Ishikawa (cell line): ENCODE measurements around the gene MYL12B.
A peak's percentile ranks its signal among the peaks of the same experiment; 100 is the strongest.

Experiments used
- CEBPB ChIP-seq: IDR thresholded peaks from 2 replicates; pipeline ENCODE4 v1.6.1; 2012
- CREB1 ChIP-seq: IDR thresholded peaks from 2 replicates; pipeline ENCODE4 v1.6.1; 2012; ENCODE audit warnings: low read depth
- EGR1 ChIP-seq: IDR thresholded peaks from 2 replicates; pipeline ENCODE4 v1.6.1; 2012
- EP300 ChIP-seq: IDR thresholded peaks from 2 replicates; pipeline ENCODE4 v1.6.1; 2012; ENCODE audit warnings: borderline replicate concordance
- FOXM1 ChIP-seq: IDR thresholded peaks from 2 replicates; pipeline ENCODE4 v1.6.1; 2012; ENCODE audit warnings: low read depth, borderline replicate concordance
- MAX ChIP-seq: IDR thresholded peaks from 2 replicates; pipeline ENCODE4 v1.6.1; 2012
- NFIC ChIP-seq: IDR thresholded peaks from 2 replicates; pipeline ENCODE4 v1.6.1; 2012
- RAD21 ChIP-seq: IDR thresholded peaks from 2 replicates; pipeline ENCODE4 v1.6.1; 2012; ENCODE audit warnings: low read depth
- TAF1 ChIP-seq: IDR thresholded peaks from 2 replicates; pipeline ENCODE4 v1.6.1; 2012; ENCODE audit warnings: low read depth, mild to moderate bottlenecking
- TCF12 ChIP-seq: IDR thresholded peaks from 2 replicates; pipeline ENCODE4 v1.6.1; 2012; ENCODE audit warnings: low read depth
- TEAD4 ChIP-seq: IDR thresholded peaks from 2 replicates; pipeline ENCODE4 v1.6.1; 2012
- USF1 ChIP-seq: IDR thresholded peaks from 2 replicates; pipeline ENCODE4 v1.6.1; 2012
- YY1 ChIP-seq: IDR thresholded peaks from 2 replicates; pipeline ENCODE4 v1.6.1; 2012; ENCODE audit warnings: low read depth
- ZBTB7A ChIP-seq: IDR thresholded peaks from 2 replicates; pipeline ENCODE4 v1.6.1; 2012; ENCODE audit warnings: low read depth
- TF ChIP-seq, protein P1 (sequence below): IDR thresholded peaks from 2 replicates; pipeline ENCODE4 v1.6.1; 2012; ENCODE audit warnings: low read depth, mild to moderate bottlenecking

Gene MYL12B

GRCh38 chr18:3256693-3257626, 5.0 kb upstream of the MYL12B start:
- TF ChIP-seq TAF1 (no peak), CEBPB (no peak), FOXM1 (no peak), USF1 (no peak), EP300 (no peak), CREB1 (no peak), TCF12 (no peak), TEAD4 (no peak)

DNA sequence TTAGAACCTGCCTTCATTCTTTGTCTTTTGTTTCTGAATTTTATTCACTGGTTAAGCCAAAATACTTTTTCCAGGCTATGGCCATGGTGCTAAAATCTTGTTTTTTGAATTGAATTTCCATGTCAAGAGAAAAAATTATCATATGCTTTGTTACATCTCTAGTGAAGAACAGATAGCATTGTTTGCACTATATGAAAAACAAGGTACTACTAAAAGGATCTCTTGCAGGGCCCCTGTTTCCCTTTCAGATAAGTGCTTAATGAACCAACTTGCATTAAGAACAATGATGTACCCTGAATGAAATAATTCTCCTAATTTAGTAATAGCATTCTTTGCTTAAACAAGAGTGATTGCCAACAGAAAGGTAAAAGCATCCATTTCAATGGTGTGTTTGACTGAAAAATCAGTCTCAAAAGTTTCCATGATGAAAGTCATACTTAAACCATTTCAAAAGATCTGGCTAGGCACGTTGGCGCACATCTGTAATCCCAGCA, 4.3 kb upstream of the MYL12B start:
- TF ChIP-seq FOXM1 (no peak), NFIC (no peak), YY1 (no peak), USF1 (no peak), CEBPB (no peak), ZBTB7A (no peak), CREB1 (no peak), TEAD4 (no peak), RAD21 (no peak), TAF1 (no peak), EGR1 (no peak), MAX (no peak), EP300 (no peak), TCF12 (no peak)
- TF ChIP-seq, protein P1, sequence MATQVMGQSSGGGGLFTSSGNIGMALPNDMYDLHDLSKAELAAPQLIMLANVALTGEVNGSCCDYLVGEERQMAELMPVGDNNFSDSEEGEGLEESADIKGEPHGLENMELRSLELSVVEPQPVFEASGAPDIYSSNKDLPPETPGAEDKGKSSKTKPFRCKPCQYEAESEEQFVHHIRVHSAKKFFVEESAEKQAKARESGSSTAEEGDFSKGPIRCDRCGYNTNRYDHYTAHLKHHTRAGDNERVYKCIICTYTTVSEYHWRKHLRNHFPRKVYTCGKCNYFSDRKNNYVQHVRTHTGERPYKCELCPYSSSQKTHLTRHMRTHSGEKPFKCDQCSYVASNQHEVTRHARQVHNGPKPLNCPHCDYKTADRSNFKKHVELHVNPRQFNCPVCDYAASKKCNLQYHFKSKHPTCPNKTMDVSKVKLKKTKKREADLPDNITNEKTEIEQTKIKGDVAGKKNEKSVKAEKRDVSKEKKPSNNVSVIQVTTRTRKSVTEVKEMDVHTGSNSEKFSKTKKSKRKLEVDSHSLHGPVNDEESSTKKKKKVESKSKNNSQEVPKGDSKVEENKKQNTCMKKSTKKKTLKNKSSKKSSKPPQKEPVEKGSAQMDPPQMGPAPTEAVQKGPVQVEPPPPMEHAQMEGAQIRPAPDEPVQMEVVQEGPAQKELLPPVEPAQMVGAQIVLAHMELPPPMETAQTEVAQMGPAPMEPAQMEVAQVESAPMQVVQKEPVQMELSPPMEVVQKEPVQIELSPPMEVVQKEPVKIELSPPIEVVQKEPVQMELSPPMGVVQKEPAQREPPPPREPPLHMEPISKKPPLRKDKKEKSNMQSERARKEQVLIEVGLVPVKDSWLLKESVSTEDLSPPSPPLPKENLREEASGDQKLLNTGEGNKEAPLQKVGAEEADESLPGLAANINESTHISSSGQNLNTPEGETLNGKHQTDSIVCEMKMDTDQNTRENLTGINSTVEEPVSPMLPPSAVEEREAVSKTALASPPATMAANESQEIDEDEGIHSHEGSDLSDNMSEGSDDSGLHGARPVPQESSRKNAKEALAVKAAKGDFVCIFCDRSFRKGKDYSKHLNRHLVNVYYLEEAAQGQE = no peak

DNA sequence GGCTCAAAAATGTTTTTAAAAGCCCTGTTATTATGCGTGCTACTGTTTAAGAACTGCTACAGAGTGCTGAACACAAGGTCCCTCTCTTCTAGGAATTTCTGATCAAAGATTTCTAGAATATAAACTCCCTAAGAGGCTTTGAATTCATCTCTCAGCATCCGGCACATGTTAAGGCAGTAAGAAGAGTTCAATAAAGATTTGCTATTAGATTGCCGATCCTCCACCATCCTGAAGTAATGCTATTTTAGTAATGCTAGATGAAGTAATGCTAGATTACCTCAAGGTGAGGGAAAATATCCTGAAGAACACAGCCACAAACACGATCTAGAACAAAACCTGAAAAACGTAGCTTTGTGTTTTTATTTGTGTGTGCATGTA, 949 bp upstream of the MYL12B start:
- TF ChIP-seq TEAD4 = no peak
- TF ChIP-seq FOXM1 = no peak
- no peak for TF ChIP-seq EGR1
- no peak for TF ChIP-seq CREB1
- TF ChIP-seq ZBTB7A = no peak

DNA sequence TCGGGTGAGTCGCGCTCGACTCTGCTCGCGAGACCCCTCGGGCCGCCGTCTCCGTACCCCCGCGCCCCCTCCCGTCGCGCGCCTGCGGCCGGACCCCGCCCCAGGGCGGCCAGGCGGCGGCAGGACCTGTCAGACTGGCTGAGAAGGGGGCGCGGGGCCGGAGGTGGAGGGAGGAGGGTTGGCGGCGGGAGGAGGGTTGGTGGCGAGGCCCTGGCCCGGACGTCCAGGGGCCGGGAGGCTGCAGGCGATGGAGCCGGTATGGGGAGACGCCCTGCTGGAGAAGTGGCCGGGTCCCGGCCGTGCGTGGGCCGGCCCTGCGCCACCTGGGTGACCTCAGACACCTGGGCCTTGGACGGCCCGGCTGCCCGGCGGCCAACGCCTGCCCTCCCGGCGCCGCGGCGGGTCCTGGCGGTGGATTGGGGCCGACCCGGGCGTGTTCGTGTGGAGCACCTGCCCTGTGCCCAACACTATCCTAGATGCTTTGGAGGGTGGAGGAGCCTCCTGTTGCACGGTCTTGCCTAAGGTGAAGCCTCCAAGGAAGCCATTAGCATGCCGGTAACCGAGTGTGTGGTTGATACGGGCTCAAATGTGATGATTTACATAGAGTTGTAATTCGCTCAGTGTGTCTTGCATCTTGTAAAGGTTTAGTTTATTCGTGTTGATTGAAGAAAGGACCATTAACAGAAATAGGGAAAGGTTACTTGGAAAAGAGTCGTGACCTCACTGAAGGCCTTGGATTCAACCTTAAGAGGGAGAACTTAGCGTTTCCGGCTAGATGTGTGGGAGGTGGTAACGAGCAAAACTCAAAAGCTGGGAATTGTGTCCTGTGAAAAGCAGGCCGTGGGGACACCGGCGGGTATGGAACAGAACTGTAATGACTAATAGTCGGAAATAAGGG, 550 bp downstream of the MYL12B start:
- TF ChIP-seq EGR1 (peak; percentile 33; the same call in 1 of the 2 replicates), USF1 (no peak), ZBTB7A (no peak; the same call in 1 of the 2 replicates), EP300 (0 out of 2 replicates have a peak, but pooled peaks have one; percentile 1), YY1 (0 out of 2 replicates have a peak, but pooled peaks have one; percentile 5)
- TF ChIP-seq, protein P1 = no peak

DNA sequence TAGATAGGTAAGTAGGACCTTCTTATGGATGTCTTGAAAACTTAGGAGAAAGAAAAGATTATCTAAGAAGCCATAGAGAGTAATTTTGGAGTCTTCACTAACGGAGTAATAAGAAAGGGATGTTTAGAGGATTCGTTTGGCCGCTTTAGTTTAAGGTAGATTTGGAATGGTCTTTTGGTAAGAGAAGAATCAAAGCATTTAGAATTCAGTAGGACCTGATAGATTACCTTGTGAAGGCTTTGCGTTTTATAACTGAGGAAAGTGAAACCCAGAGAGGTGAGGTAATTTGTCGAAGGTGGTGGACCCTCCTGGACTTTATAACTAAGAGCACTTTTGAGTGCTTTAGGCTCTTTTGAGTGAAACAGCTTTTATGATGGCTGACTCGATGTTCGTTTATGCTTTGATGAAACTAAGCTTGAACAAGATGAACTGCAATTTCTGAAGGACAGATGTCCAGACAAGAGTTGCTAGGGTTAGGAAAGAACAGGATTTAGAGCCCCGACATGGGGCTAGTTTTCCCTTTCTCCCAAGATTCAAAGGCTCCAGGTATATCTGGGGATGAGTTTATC, 1.3 kb downstream of the MYL12B start:
- no peak for TF ChIP-seq RAD21
- no peak for TF ChIP-seq CEBPB
- TF ChIP-seq ZBTB7A = no peak
- TF ChIP-seq, protein P1 = no peak
- TF ChIP-seq MAX = no peak
- no peak for TF ChIP-seq EP300
- TF ChIP-seq NFIC = no peak
- no peak for TF ChIP-seq USF1
- no peak for TF ChIP-seq YY1
- TF ChIP-seq CREB1 = no peak
- no peak for TF ChIP-seq TAF1
- TF ChIP-seq EGR1 = no peak
